Measurements from ENCODE around the gene TBATA. TPM values are rescaled to one million over a fixed set of nuclear protein-coding genes. Genes with fewer than 3 reads are reported as not detected.

TBATA gene
- total and polyA plus RNA-seq, 2 of the 8 experiments (the other 6 are each of a cell fraction or from before 2014, with no cell fraction given) = not detected

GRCh38 chr10:70784016-70784415, 1.2 kb downstream of the TBATA start:
- no peaks in the 10 kb centered on the region for H4K20me1 ChIP-seq (replicated peaks in 1 of 2; ENCODE audit: control insufficient read depth in 1 of 2, insufficient read depth in 2 of 2, low read length in 2 of 2)
- no peaks in the 10 kb centered on the region for H3K4me1 ChIP-seq (replicated peaks in 1 of 4; ENCODE audit: control insufficient read depth in 3 of 4, insufficient read depth in 4 of 4, low read length in 3 of 4)
- no peak overlapping the region for H2BK5ac ChIP-seq (ENCODE audit: low read depth, low read length)
- H2AK5ac ChIP-seq (ENCODE audit: low read depth, low read length) = no peak overlapping the region
- H4K91ac ChIP-seq (replicated peaks; ENCODE audit: insufficient read length, low read length) = no peak overlapping the region
- H3K4ac ChIP-seq (replicated peaks; ENCODE audit: insufficient read length, low read depth, low read length) = no peak overlapping the region
- WGBS, 2 experiments (ENCODE audit: extremely low coverage in 1 of 2, insufficient coverage in 1 of 2, insufficient read length in 1 of 2, insufficient replicate concordance in 2 of 2, low coverage in 1 of 2, low lambda C conversion rate in 2 of 2, missing lambda C conversion rate in 1 of 2) = 93% methylated on average over 5 of the region's 5 CpGs; no CpG with 5 or more reads in 1 of the 2 experiments
- DNase-seq (ENCODE audit: low read depth in 1 of 2, low spot score in 2 of 2) (no peak), FAIRE-seq (no peak)
- no peak overlapping the region for H3K14ac ChIP-seq (ENCODE audit: insufficient read length)
- no peak overlapping the region for H3K56ac ChIP-seq (replicated peaks; ENCODE audit: insufficient read length, low read depth, low read length)
- H3K79me2 ChIP-seq (ENCODE audit: control insufficient read depth in 1 of 2, insufficient read depth in 2 of 2, low read length in 2 of 2) = no peaks in the 10 kb centered on the region
- no peak overlapping the region for H3K27ac ChIP-seq (ENCODE audit: low read depth, low read length)
- H3K23me2 ChIP-seq (ENCODE audit: low read depth, low read length) = no peaks in the 10 kb centered on the region
- no peaks in the 10 kb centered on the region for H3K9me3 ChIP-seq (ENCODE audit: insufficient read depth in 2 of 2, low read depth in 1 of 2, low read length in 1 of 2)
- no peak overlapping the region for H3K4me2 ChIP-seq (ENCODE audit: insufficient read depth in 1 of 2, low read depth in 2 of 2, low read length in 2 of 2)
- no peaks in the 10 kb centered on the region for H3K36me3 ChIP-seq (ENCODE audit: control insufficient read depth in 2 of 4, insufficient read depth in 4 of 4, low read length in 3 of 4)
- H2AFZ ChIP-seq (ENCODE audit: low read length) = no peak overlapping the region
- H3K79me1 ChIP-seq (ENCODE audit: low read depth, low read length) = no peaks in the 10 kb centered on the region
- no peak overlapping the region for H3K4me3 ChIP-seq (ENCODE audit: extremely low read depth in 1 of 4, insufficient read depth in 2 of 4, low read depth in 3 of 4, low read length in 4 of 4)
- no peaks in the 10 kb centered on the region for H3K27me3 ChIP-seq (replicated peaks in 1 of 4; ENCODE audit: control insufficient read depth in 3 of 4, extremely low read depth in 1 of 4, insufficient read depth in 3 of 4, low read length in 3 of 4)
- H2BK120ac ChIP-seq (replicated peaks; ENCODE audit: low read depth, low read length) = no peak overlapping the region
- ChIA-PET POLR2A (ENCODE audit: partially characterized antibody) (no interaction called here), CTCF (ENCODE audit: partially characterized antibody) (no interaction called here)
- H2BK20ac ChIP-seq (ENCODE audit: low read length) = no peak overlapping the region
- no peak overlapping the region for H2BK12ac ChIP-seq (ENCODE audit: low read depth, low read length)
- no peak overlapping the region for H4K5ac ChIP-seq (ENCODE audit: insufficient read length, low read depth, low read length)
- no peak overlapping the region for H3K18ac ChIP-seq (ENCODE audit: extremely low read depth, low read length)
- H2BK15ac ChIP-seq (ENCODE audit: low read length) = no peak overlapping the region
- no peak overlapping the region for H4K8ac ChIP-seq (ENCODE audit: extremely low read depth, insufficient read depth, low read length)
- H3K9ac ChIP-seq (replicated peaks in 1 of 4; ENCODE audit: extremely low read depth in 1 of 4, low read depth in 3 of 4, low read length in 3 of 4) = no peak overlapping the region
- no peak overlapping the region for H3K23ac ChIP-seq (ENCODE audit: insufficient read length)
- TF ChIP-seq JUND (IDR thresholded peaks at IDR 0.05; ENCODE audit: low read length) (no peak), PHF8 (conservative IDR thresholded peaks at IDR 0.05; ENCODE audit: low read depth, low read length) (no peak), HDAC2 (IDR thresholded peaks at IDR 0.05; ENCODE audit: borderline replicate concordance in 1 of 2, low read depth in 2 of 2, low read length in 2 of 2) (no peak), CEBPB (IDR thresholded peaks at IDR 0.05; ENCODE audit: low read depth, low read length) (no peak), TCF12 (IDR thresholded peaks at IDR 0.05; ENCODE audit: low read depth, low read length) (no peak), SIRT6 (IDR thresholded peaks at IDR 0.05; ENCODE audit: low read length) (no peak)

Measured in H1 (cell line).